A673 (cell line): ENCODE data around the gene NPB. TPM values are rescaled to one million over a fixed set of nuclear protein-coding genes. Genes with fewer than 3 reads are reported as not detected.

ENCODE experiments used
- BruUV-seq: library from RNA; stranded (reverse); fragments of 400-500 nt; replicated peaks from 2 replicates; lab custom pipeline; 2021; lab: Mats Ljungman, UMichigan
- CTCF ChIA-PET: fragments of 300-600 bp; sonication (Branson Sonifier 250); formaldehyde crosslinking; loops from one replicate; lab custom pipeline; 2022; ENCODE audit warnings: antibody characterized with exemption; lab: Charles Lee
- POLR2A ChIA-PET: fragments of 300-600 bp; sonication (Branson Sonifier 250); formaldehyde crosslinking; loops from one replicate; lab custom pipeline; 2022; ENCODE audit warnings: antibody characterized with exemption; ENCODE audit not compliant: low non-redundant PET; lab: Charles Lee
- DNase-seq: peaks from one replicate; pipeline ENCODE4 v3.0.0-alpha.2; 2015; ENCODE audit warnings: low spot score
- H3K27ac ChIP-seq: fragments of 200-600 bp; sonication (generic); 2 replicates; pipeline ENCODE4 v1.5.1; 2016; ENCODE audit warnings: mixed run types, low read depth, mild to moderate bottlenecking, mixed read lengths, antibody characterized with exemption, low read length; ENCODE audit not compliant: poor library complexity, severe bottlenecking
- H3K27me3 ChIP-seq: fragments of 200-600 bp; sonication (generic); replicated peaks from 2 replicates; pipeline ENCODE4 v1.6.1; 2017; ENCODE audit warnings: mixed run types, low read depth, mild to moderate bottlenecking, mixed read lengths, antibody characterized with exemption, low read length; ENCODE audit not compliant: insufficient read depth, poor library complexity
- H3K36me3 ChIP-seq: fragments of 200-600 bp; sonication (generic); 2 replicates; pipeline ENCODE4 v1.6.1; 2016; ENCODE audit warnings: mixed run types, mild to moderate bottlenecking, mixed read lengths, antibody characterized with exemption, low read length; ENCODE audit not compliant: insufficient read depth, poor library complexity, severe bottlenecking
- H3K4me1 ChIP-seq: fragments of 200-600 bp; sonication (generic); 2 replicates; pipeline ENCODE4 v1.6.1; 2017; ENCODE audit warnings: mixed run types, mild to moderate bottlenecking, mixed read lengths, antibody characterized with exemption, low read length; ENCODE audit not compliant: insufficient read depth, poor library complexity, severe bottlenecking
- H3K4me3 ChIP-seq: fragments of 200-600 bp; sonication (generic); 2 replicates; pipeline ENCODE4 v1.5.1; 2016; ENCODE audit warnings: low read depth, mixed run types, mild to moderate bottlenecking, mixed read lengths, low read length; ENCODE audit not compliant: poor library complexity, severe bottlenecking
- H3K9me3 ChIP-seq: fragments of 200-600 bp; sonication (generic); 2 replicates; pipeline ENCODE4 v1.6.1; 2016; ENCODE audit warnings: mixed run types, low read depth, mild to moderate bottlenecking, mixed read lengths, antibody characterized with exemption, low read length; ENCODE audit not compliant: poor library complexity, severe bottlenecking
- EZH2 ChIP-seq: fragments of 200-600 bp; sonication (generic); IDR thresholded peaks from 2 replicates; pipeline ENCODE4 v1.6.1; 2017; ENCODE audit warnings: borderline replicate concordance, low read depth, mild to moderate bottlenecking, mixed read lengths, antibody characterized with exemption, low read length; ENCODE audit not compliant: poor library complexity, severe bottlenecking
- intact Hi-C: fragments of 100-400 bp; cut with micrococcal nuclease; formaldehyde crosslinking; loops from one replicate; pipeline ENCODE4 v1.10.0; 2022; ENCODE audit not compliant: unreplicated experiment
- total RNA-seq: library from RNA; stranded (reverse); gene quantifications from 2 replicates; pipeline ENCODE4 v1.2.3, GENCODE V29; 2021
- TF ChIP-seq, protein P1 (sequence below): fragments of 300-800, 200-600 bp; sonication (generic); conservative IDR thresholded peaks from 2 replicates; pipeline ENCODE4 v1.5.1; 2017; ENCODE audit warnings: low read depth, mild to moderate bottlenecking, antibody characterized with exemption, low read length, moderate library complexity, mixed read lengths

Gene NPB
- total RNA-seq, 1 experiment from 2014 or later: 0.75 TPM

DNA sequence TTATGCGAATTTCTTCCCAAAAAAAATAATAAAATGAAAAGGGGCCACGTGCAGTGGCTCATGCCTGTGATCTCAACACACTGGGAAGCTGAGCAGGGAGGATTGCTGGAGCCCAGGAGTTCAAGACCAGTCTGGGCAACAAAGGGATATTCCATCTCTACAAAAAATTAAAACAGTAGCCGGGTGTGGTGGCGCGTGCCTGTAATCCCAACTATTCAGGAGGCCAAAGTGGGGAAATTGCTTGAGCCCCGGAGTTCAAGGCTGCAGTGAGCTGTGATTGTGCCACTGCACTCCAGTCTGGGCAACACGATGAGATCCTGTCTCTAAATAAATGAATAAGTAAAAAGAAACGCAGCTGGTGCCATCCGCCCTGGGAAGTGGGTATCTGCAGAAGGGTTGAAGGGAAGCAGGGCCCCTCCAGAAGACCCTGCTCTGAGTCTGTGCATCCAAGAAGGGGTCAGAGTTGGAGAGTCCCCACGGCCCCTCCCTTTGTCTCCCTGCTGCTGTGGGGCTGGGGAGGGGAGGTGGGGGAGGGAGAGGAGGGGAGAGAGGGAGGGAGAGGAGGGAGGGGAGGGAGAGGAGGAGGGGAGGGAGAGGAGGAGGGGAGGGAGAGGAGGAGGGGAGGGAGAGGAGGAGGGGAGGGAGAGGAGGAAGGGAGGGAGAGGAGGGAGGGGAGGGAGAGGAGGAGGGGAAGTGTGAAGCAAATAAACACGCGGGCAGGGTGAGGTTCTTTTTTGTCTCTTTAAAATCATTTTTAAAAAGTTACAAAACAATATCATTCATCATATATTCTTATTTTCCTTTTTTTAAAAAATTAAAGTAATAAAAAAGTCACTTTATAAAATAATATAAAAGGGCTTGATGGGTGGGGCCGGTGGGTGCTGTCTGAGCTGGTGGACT lies 50.0 kb downstream of the NPB start:
- intact Hi-C loops: no loop called here
- H3K27me3 ChIP-seq: no peaks in the 10 kb centered on the region
- H3K4me3 ChIP-seq: no peak overlapping the region

More for the DNA sequence above, 50.0 kb downstream of the NPB start:
- no TSS peak for BruUV-seq
- H3K4me1 ChIP-seq: no peaks in the 10 kb centered on the region
- no peaks in the 10 kb centered on the region for H3K9me3 ChIP-seq
- no peak for DNase-seq
- ChIA-PET CTCF (no interaction called here), POLR2A (no interaction called here)
- no peaks in the 10 kb centered on the region for H3K36me3 ChIP-seq
- no peak for TF ChIP-seq EZH2
- TF ChIP-seq, protein P1, sequence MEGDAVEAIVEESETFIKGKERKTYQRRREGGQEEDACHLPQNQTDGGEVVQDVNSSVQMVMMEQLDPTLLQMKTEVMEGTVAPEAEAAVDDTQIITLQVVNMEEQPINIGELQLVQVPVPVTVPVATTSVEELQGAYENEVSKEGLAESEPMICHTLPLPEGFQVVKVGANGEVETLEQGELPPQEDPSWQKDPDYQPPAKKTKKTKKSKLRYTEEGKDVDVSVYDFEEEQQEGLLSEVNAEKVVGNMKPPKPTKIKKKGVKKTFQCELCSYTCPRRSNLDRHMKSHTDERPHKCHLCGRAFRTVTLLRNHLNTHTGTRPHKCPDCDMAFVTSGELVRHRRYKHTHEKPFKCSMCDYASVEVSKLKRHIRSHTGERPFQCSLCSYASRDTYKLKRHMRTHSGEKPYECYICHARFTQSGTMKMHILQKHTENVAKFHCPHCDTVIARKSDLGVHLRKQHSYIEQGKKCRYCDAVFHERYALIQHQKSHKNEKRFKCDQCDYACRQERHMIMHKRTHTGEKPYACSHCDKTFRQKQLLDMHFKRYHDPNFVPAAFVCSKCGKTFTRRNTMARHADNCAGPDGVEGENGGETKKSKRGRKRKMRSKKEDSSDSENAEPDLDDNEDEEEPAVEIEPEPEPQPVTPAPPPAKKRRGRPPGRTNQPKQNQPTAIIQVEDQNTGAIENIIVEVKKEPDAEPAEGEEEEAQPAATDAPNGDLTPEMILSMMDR: no peak
- no peak overlapping the region for H3K27ac ChIP-seq

Other genes with a start within 250 kb of the NPB start
- gene PDE6G, start 245.7 kb upstream of the NPB start, total RNA-seq: 0.43 and 0.52 TPM in 2 replicates
- gene OXLD1, start 235.6 kb upstream of the NPB start, total RNA-seq: 36.1 and 44.6 TPM in 2 replicates
- gene CCDC137, start 235.5 kb upstream of the NPB start, total RNA-seq: 52.8 and 56.3 TPM in 2 replicates
- gene ARL16, start 218.4 kb upstream of the NPB start, total RNA-seq: 62.8 and 67.4 TPM in 2 replicates
- gene HGS, start 218.2 kb upstream of the NPB start, total RNA-seq: 145 and 187 TPM in 2 replicates
- gene MRPL12, start 198.9 kb upstream of the NPB start, total RNA-seq: 184 and 186 TPM in 2 replicates
- gene SLC25A10, start 190.0 kb upstream of the NPB start, total RNA-seq: 46.8 and 56.2 TPM in 2 replicates
- not detected in 2 replicates for gene GCGR, start 98.1 kb upstream of the NPB start, total RNA-seq
- 126 and 130 TPM in 2 replicates for gene MCRIP1, start 68.9 kb upstream of the NPB start, total RNA-seq
- gene PPP1R27, start 67.2 kb upstream of the NPB start, total RNA-seq: not detected in 2 replicates
- gene P4HB, start 41.7 kb upstream of the NPB start, total RNA-seq: 491 and 503 TPM in 2 replicates
- gene ARHGDIA, start 30.9 kb upstream of the NPB start, total RNA-seq: 568 and 667 TPM in 2 replicates
- 251 and 258 TPM in 2 replicates for gene ALYREF, start 10.7 kb upstream of the NPB start, total RNA-seq
- gene ANAPC11, start 10.5 kb upstream of the NPB start, total RNA-seq: 128 and 138 TPM in 2 replicates
- gene PCYT2, start 9.2 kb downstream of the NPB start, total RNA-seq: 55.4 and 58.3 TPM in 2 replicates
- 34.8 and 36.6 TPM in 2 replicates for gene SIRT7, start 15.9 kb downstream of the NPB start, total RNA-seq
- gene MAFG, start 25.5 kb downstream of the NPB start, total RNA-seq: 46.7 and 49.7 TPM in 2 replicates
- gene PYCR1, start 35.1 kb downstream of the NPB start, total RNA-seq: 75.5 and 108 TPM in 2 replicates
- gene MYADML2, start 45.0 kb downstream of the NPB start, total RNA-seq: not detected in 2 replicates
- not detected in 2 replicates for gene NOTUM, start 58.9 kb downstream of the NPB start, total RNA-seq
- 46.2 and 52.2 TPM in 2 replicates for gene ASPSCR1, start 75.4 kb downstream of the NPB start, total RNA-seq
- gene CENPX, start 120.6 kb downstream of the NPB start, total RNA-seq: 153 and 165 TPM in 2 replicates
- 34.3 and 37.8 TPM in 2 replicates for gene LRRC45, start 121.1 kb downstream of the NPB start, total RNA-seq
- gene RAC3, start 129.4 kb downstream of the NPB start, total RNA-seq: 24.8 and 42.0 TPM in 2 replicates
- gene DCXR, start 135.5 kb downstream of the NPB start, total RNA-seq: 140 and 191 TPM in 2 replicates
- 31.5 and 39.4 TPM in 2 replicates for gene RFNG, start 149.6 kb downstream of the NPB start, total RNA-seq
- gene GPS1, start 149.7 kb downstream of the NPB start, total RNA-seq: 162 and 192 TPM in 2 replicates
- 139 and 143 TPM in 2 replicates for gene DUS1L, start 163.6 kb downstream of the NPB start, total RNA-seq
- gene FASN, start 196.0 kb downstream of the NPB start, total RNA-seq: 591 and 676 TPM in 2 replicates